GM12801 (cell line): ENCODE measurements around the gene ZC3H7A.

ENCODE experiments used
- TF ChIP-seq, protein P1 (sequence below): IDR thresholded peaks from one replicate; pipeline ENCODE4 v1.5.1; 2011; ENCODE audit warnings: control low read depth; ENCODE audit not compliant: insufficient read length; ENCODE audit errors: extremely low read depth

The ZC3H7A gene

DNA sequence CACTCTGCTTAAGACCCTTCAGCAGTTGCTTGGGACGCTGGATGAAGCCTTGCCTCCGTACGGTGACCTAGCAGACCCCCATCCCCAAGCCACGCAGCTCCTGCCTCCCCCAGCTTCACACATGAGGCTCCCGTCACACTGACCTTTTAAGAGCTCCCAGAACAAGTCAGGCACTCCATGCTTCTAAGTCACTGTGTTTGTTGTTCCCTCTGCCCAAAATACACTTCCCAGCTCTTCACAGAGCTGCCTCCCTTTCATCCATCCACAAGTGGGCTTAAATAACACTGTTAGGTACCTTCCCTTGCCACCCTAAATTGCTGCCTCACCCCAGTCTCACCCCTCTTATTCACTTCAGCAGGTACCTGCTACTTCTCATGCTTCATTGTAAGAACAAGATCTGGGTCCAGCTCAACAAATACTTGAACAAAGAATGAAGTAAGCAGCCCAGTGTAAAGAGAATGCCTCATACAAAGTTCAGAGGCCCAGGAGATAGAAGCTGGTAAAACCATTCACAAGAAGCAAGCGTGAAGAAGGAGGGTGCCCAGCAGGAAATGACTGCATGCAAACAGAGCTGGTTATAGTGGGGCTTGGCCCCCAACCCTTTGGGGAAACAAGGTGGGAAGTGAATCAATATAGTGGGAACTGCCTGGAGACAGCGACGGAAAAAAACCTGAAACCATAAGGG is 5.8 kb downstream of the ZC3H7A start:
- TF ChIP-seq, protein P1, sequence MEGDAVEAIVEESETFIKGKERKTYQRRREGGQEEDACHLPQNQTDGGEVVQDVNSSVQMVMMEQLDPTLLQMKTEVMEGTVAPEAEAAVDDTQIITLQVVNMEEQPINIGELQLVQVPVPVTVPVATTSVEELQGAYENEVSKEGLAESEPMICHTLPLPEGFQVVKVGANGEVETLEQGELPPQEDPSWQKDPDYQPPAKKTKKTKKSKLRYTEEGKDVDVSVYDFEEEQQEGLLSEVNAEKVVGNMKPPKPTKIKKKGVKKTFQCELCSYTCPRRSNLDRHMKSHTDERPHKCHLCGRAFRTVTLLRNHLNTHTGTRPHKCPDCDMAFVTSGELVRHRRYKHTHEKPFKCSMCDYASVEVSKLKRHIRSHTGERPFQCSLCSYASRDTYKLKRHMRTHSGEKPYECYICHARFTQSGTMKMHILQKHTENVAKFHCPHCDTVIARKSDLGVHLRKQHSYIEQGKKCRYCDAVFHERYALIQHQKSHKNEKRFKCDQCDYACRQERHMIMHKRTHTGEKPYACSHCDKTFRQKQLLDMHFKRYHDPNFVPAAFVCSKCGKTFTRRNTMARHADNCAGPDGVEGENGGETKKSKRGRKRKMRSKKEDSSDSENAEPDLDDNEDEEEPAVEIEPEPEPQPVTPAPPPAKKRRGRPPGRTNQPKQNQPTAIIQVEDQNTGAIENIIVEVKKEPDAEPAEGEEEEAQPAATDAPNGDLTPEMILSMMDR, result no peak

DNA sequence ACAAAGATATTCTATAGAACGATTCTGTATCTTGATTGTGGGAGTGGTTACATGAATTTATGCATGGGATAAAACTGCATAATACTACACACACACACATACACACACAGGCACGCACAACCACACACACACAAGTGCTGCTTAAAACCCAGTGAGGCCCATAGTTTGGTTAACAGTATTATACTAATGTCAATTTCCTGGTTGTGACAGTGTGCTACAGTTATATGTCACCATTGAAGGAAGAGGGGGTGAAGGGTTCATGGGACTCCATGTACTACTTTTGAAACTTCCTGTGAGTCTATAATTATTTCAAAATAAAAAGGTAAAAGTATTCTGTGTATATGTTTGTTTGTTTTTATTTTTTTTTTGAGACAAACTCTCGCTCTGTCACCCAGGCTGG is 8.1 kb downstream of the ZC3H7A start:
- TF ChIP-seq, protein P1, result no peak

DNA sequence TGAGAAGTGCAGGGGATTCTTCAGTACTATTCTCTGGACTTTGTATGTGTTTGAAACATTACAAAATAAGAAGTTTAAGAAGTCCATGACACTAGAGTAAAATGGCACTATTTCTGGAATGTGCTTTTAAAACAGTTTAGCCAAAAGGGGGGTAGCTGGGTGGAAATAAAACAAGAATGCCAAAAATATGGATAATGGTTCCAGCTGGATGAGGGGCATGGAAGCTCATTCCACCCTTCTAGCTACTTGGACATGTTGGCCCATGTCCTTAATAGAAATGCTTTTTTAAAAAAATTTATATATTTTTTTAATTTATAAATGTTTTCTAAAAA is 13.1 kb downstream of the ZC3H7A start:
- TF ChIP-seq, protein P1, result no peak

DNA sequence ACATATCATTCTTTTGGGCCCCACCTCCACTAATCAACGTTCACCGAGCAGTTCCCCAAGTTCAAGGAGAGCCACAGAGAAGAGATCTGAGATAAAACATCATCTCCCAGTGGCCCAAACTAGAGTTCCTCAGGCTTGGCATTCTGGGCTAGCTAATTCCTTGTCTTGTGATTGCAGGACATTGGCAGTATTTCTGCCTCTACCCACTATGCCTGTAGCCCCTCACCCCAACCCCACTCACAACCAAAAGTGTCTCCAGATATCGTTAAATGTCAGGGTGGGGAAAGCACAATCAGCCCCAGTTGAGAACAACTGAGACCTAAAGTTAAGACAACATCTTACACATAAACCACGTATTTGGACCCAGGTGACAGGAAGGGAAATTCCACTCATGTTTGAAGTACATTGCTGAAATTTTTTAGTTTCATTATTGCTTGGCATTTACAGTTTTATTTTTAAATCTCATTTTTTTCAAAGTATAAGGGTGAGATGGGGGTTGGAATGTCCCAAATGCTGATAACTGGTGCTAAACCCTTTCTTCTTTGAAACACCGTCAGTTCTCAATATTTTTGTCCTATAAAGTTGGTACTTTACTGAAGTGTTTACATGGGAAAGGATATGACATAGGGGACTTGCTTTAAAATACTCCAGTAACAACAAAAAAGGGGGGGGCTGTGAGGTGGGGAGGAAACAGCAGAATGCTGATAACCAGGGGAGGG is 13.6 kb downstream of the ZC3H7A start:
- TF ChIP-seq, protein P1, result no peak

DNA sequence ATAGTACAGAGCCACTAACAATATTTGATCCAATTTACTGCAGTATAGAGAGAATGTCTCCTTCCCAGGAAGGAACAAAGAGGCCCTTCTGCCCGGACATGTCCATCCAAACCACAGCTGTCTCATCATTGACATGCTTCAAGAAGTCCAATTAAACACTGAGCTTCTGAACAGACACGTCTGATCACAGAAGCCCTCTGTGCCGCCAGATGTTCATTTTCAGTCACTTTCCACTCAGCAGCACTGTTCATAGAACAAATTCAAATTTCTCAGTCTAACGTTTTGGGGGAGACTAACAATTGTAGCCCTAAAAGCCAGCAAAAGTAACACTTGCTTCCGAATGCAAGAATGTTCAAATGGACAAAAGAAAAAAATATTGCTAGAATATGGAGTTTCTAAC is 15.3 kb downstream of the ZC3H7A start:
- TF ChIP-seq, protein P1, result no peak

DNA sequence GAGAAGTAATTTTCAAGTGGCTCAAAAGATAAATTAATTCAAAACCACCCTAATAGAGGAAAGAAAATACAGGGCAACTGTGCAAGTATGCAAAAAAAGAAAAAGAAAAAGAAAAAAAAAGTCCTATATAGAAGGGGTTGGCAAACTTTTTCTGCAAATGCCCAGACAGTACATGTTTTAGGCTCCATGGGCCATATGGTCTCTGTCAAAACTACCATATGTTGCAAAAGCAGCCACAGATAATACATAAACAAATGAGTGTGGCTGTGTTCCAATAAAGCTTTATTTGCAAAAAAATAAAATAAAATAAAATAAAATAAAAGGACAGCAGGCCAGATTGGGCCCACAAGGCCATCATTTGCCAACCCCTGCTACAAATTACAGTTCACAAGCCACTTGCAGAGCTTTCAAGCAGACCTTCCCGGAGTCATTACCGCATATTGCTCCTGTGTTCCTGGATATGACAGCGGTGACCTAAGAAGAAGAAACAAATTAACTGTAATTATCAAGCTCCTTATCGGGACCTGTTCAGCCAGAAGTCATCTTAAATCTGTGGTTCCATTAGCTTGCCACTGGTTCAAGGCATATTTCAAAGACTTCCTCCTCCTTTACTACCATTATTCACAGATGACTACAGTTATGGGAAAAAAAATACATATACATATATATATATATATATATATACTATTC is 15.9 kb downstream of the ZC3H7A start:
- TF ChIP-seq, protein P1, result no peak

DNA sequence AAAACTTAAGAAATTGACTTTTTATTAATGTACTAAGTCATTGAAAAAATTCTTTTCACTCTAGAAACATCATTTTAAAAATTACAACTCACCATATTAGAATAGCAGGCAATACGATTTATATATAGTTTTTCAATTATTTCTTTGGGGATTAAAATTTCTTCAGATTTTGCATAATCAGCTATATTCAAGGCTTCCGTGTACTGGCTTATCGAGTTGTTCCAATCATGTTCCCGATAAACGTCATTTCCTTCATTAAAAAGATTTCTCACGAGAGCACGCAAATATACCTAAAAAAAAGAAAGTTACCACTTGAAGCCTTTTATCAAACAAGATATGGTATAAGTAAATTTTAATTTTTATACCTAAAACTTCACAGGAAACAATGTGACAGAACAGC is 18.0 kb downstream of the ZC3H7A start:
- TF ChIP-seq, protein P1, result no peak
